Right ventricle myocardium superior (tissue), 1 donor: Measurements from ENCODE around the gene RAB40B. TPM values are rescaled to one million over a fixed set of nuclear protein-coding genes. Genes with fewer than 3 reads are reported as not detected.

Experiments
- ATAC-seq: fragments of 200-7000 bp; cut with Tn5 transposase; one replicate; pipeline ENCODE4 v1.9.1; 2020; ENCODE audit warnings: mild to moderate bottlenecking; ENCODE audit not compliant: poor library complexity
- DNase-seq: peaks from one replicate; pipeline ENCODE4 v3.0.0-alpha.2; 2020
- intact Hi-C: fragments of 100-400 bp; cut with DNase I; formaldehyde crosslinking; loops from one replicate; pipeline ENCODE4 v1.11.2; 2022
- total RNA-seq: library from RNA; stranded (reverse); fragmentation: NEBNext Ultra II Directional; extraction: Animal tissue kit (Norgen Biotek cat#: 25700); gene quantifications from one replicate; pipeline ENCODE4 v1.2.1, GENCODE V29; 2021
- donor health status: DM: no; HTN: yes; CAD: no; lungs with severe emphysema.

The RAB40B gene
- total RNA-seq, 1 donor from 2014 or later: 20.7 TPM

DNA sequence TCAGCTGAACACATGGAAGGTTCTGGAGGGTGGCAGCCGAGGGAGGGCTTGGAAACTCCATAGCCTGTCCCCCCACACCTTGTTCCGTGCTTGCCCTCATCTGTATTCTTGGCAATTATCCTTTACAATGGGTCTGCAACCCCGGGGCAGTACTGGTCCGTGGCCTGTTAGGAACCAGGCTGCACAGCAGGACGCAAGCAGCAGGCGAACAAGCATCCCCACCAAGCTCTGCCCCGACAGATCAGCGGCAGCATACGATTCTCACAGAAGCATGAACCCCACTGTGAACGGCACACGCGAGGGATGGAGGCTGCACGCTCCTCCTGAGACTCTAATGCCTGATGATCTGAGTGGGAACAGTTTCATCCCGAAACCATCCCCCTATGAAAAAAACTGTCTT lies 56.5 kb downstream of the RAB40B start:
- intact Hi-C loops: no loop called here
- ATAC-seq (no peak), DNase-seq (no peak)

DNA sequence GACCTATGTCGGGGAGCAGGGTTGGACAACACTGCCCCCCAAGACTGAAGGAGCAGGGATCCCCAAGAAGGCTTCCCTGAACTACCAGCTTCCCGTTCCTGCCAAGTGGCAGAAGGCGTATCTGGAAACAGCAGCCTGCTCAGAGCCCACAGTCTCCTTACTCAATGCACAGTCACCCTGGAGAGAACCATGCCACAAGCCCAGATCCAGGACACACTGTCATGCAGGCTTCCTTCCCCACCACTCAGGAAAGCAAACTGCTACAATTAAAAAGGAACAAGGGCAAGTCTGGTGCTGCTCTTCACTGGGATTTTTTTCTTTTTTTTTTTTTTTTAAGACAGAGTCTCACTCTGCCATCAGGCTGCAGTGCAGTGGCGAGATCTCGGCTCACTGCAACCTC lies 58.5 kb downstream of the RAB40B start:
- ATAC-seq (no peak), DNase-seq (no peak)
- intact Hi-C loops: no loop called here

DNA sequence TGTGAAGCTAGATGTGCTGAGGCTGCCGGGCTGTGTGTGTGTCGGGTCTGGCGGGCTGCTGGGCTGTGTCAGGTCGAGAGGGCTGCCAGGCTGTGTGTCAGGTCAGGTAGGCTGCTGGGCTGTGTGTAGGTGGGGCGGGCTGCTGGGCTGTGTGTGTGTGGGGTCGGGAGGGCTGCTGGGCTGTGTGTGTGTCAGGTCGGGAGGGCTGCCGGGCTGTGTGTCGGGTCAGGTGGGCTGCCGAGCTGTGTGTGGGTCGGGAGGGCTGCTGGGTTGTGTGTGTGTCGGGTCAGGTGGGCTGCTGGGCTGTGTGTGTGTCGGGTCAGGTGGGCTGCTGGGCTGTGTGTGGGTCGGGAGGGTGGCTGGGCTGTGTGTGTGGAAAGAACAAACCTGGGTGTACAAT lies 58.9 kb downstream of the RAB40B start:
- DNase-seq (no peak), ATAC-seq (no peak)
- intact Hi-C loops: no loop called here

DNA sequence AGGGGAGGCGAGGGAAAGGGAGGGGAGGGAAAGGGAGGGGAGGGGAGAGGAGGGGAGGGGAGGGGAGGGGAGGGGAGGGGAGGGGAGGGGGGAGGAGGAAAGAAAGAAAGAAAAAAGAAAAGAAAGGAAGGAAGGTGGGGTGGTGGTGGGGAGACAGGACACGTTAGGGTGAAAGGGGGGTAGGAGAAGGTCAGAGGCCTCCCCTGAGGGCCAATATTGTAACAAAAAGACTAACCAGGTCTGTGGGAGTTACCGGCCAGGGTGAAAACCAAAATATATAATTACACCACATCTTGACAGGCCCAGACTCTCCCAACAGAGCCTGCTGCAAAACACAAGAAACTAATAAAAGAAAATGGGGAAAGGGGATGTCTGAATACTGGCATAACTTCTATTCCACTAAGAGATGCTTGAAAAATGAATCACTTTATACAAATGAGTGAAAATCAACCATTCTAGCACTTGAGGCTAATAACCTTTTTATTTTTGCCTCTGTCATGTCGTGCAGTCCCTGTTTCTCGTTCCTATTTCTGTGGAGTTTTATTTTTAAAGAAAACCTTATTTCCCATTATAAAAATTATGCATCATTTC lies 60.2 kb downstream of the RAB40B start:
- ATAC-seq (no peak), DNase-seq (no peak)
- intact Hi-C loops: no loop called here

DNA sequence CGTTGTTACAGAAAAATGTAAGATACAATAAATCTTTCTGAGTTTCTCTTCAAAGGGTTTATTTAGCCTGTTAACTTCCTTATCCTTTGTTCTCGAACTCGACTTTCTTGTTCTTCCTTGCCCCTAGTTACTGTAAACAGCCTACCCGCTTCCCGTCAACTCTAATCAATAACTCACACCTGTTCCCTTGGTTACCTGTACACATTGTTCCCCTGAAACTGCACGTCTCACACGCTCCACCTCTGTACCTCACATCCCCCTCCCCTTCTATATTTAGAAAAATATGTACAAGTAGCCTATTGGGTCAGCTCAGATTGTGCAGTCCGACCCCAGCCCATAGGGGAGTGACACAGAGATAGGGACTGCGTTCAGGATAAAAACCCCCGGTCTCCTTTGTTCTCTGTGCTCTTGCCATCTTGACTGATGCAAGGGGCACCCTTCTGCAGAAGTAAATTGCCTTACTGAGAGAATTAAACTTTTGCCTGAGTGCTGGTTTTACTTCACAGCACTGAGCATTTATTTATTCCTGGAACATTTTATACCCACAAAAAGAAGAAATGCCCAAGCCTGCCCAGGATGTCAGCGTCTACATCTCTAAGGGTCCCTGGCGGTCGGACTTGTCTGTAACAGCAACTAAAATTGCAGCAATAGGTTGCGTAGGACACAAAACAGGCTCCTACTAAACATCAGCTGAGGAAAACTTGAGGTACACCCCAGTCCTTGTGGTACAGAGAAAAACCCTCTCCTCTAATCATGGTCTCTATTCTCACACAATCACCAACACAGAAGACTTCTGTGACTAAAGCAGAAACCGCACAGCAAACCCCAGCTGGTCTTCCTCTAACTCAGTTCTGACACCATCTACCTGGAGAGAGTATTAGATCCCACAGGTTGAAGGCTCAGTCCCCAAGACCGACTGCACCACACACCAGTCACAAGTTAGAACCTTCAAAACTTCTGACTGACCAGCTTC lies 61.6 kb downstream of the RAB40B start:
- DNase-seq: peak; percentile 8
- intact Hi-C loops: no loop called here
- no peak for ATAC-seq

DNA sequence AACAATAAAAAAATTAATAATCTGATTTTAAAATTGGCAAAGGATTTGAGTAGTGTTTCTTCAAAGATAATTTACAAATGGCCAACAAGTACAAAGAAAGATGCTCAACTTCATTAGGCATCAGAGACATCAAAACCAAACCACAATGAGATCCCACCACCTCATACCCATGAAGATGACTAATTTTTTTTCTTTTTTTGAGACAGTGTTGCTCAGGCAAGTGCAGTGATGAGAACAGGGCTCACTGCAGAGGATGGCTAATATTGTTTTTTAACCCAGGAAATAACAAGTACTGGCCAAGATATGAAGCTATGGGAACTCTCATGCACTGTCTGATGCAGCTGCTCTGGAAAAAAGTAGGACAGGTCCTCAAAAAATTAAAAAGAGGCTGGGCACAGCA lies 65.2 kb downstream of the RAB40B start:
- ATAC-seq: no peak
- intact Hi-C loops: no loop called here
- no peak for DNase-seq

DNA sequence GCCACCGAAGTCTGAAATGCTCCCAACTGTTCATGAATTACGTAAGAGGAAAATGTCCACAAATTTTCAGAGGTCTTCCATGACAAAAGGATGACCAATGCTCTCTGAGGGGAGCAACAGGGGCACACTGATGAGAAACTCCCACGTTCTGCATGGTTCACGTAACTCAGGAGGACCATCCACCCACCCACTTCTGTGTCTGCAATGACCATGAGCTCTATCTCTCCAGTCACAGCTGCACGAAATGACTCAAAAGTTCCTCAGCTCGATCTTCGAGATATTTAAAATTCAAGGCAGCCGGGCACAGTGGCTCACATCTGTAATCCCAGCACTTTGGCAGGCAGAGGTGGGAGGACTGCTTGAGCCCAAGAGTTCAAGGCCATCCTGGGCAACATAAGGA lies 66.0 kb downstream of the RAB40B start:
- intact Hi-C loops: no loop called here
- no peak for DNase-seq
- ATAC-seq: no peak

DNA sequence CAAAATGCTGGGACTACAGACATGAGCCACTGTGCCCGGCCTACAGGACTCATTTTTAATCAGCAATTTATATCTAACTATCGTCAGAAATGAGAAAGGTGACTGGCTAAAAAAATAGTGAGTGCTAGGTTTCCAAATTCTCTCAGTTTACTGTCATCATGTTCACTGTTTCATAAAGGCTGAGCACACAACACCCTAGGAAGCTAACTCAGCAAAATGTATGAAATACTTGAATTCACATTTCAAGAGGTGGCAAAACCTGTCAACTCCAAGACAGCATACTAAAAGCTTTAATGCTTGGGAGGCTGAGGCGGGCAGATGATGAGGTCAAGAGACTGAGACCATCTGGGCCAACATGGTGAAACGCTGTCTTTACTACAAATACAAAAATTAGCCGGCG lies 67.0 kb downstream of the RAB40B start:
- intact Hi-C loops: no loop called here
- ATAC-seq: no peak
- DNase-seq: no peak

DNA sequence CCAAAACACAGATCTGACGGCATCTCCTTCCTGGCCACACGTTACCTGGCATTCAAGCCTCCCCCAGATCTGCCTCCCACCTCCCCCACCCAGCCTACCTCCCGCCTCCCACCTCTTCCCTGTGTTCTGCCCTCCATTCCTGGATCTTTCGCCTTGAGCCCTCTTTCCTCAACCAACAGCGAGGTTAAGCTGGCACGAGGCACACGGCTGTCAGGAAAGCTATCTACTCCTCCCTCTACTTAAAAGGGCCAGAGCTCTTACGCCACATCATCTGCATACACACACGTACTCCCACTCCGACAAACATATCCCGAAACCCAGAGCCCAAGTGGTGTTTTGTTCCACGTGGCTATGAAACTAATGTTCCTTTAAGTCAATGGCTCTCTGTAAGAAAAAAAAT lies 68.3 kb downstream of the RAB40B start:
- ATAC-seq: no peak

DNA sequence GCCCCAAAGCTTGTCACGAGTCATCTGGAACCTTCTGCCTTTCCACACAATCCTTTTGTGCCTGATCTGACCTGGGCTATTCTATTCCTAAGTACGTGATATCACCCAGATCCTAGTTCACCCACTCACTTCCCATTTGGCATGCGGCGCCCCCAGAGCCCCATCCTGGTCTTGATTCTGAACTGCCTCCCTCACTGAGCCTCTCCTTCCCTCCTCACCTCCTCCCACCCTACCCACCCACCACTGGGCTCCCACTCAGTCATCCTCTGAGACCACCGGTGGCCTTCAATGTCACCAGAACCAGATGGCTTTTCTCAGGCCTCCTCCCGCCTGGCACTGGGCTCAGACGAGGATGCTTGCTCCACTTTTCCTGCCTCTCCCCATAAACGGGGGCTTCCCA lies 68.8 kb downstream of the RAB40B start:
- intact Hi-C loops: no loop called here
- no peak for ATAC-seq
- no peak for DNase-seq

More for the DNA sequence above, 68.3 kb downstream of the RAB40B start:
- intact Hi-C loops: no loop called here
- DNase-seq: no peak

DNA sequence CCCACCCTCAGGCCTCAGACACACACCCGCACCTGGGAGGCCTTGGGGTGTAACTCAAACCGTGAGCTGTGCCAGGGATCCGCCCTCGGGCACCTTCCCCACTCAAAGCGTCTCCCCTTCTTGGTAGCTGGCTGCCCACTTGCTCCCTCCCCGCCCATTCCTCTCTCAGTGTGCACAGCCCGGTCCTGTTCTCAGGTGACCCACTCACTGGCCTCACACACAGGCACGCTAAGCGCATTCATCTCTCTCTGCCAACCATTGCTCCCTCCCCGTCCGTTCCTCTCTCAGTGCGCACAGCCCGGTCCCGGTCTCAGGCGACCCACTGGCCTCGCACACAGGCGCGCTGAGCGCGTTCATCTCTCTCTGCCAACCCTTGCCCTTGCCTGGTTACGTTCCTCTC lies 71.1 kb downstream of the RAB40B start:
- no peak for ATAC-seq
- no peak for DNase-seq
- intact Hi-C loops: no loop called here

DNA sequence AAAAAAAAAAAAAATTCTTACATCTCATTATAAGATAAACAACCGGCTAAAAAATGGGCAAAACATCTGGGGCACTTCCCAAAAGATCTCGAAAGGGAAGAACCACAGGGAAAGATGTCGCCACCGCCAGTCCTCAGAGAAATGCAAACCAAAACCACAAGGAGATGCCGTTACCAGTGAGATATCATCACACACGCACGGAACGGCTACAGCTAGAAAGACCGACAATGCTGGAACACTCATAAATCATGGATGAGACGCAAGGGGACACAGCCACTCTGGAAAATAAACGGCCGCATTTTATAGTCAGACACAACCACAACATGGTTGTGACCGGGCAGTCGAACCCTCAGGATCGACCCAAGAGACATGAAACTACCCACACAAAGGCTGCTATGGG lies 74.8 kb downstream of the RAB40B start:
- no peak for DNase-seq
- ATAC-seq: no peak
- intact Hi-C loops: no loop called here

DNA sequence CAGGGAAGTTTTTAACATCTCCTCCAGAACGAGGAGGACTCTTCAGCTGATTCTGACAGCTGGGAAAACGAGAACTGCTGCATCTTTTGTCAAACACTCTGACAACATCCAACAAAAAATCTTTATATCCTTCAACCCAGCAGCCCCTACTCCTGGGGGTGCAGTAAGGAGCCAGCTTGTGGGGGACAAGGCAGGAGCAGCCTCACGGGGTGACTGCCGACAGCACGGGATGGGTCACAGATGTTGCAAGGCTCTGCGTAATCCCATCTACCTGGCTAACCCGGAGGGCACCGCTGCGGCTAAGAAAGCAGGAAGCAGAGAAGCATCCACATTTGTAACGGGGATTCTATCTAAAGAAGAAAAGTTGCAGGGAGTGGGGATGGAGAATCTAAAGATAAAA lies 78.9 kb downstream of the RAB40B start:
- DNase-seq: no peak
- ATAC-seq: no peak
- intact Hi-C loops: no loop called here

DNA sequence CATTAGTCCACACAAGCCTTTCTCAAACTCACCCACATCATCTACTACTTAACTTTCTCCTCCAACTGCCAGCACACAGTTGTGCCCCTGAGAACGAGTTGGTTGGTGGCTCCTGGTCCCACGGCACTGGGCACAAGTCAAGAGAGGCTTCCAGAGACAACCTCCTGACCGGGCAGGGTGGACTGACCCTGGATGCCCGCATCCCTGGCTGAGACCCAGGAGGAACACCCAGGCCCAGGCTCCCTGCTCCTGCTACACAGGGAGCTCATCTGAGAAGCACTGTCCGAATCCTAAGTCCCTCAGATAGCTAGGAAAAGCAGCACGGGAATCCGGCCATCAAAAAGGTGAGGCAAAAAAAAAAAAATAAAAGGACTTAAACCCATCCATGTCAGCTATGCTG lies 79.3 kb downstream of the RAB40B start:
- intact Hi-C loops: no loop called here
- no peak for ATAC-seq
- DNase-seq: no peak

DNA sequence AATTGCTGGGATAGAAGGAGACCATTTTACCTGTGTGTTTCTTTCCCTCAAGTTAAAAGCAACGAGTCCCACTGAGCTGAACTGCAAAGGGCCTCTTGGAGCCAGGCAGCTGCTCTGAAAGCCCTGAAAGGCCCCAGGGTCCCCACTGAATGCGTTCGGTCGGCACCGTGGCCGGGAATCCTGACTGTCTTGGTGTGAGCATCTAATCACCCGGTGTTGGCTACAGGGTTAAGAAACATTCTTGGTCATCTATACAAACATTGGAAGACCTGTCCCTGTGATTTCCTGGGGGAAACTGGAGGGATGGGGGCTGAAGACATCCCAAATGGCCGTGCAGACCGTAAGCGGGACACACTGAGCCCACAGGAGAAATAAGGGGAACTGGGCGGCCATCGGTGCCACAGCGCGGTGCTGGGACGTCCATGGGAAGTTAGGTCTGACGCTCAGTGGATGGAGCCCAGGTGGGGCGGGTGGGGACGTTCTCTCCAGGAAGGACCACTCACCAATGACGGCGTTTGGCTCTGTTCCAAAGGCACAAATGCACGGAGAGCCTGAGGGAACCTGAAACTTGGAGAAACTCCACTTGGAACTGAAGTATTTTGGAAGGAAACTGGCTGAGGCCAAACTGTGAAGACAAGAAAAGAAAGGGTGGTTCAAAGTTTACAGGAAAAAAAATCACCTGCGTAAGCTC lies 82.3 kb downstream of the RAB40B start:
- DNase-seq: no peak
- intact Hi-C loops: no loop called here
- no peak for ATAC-seq

DNA sequence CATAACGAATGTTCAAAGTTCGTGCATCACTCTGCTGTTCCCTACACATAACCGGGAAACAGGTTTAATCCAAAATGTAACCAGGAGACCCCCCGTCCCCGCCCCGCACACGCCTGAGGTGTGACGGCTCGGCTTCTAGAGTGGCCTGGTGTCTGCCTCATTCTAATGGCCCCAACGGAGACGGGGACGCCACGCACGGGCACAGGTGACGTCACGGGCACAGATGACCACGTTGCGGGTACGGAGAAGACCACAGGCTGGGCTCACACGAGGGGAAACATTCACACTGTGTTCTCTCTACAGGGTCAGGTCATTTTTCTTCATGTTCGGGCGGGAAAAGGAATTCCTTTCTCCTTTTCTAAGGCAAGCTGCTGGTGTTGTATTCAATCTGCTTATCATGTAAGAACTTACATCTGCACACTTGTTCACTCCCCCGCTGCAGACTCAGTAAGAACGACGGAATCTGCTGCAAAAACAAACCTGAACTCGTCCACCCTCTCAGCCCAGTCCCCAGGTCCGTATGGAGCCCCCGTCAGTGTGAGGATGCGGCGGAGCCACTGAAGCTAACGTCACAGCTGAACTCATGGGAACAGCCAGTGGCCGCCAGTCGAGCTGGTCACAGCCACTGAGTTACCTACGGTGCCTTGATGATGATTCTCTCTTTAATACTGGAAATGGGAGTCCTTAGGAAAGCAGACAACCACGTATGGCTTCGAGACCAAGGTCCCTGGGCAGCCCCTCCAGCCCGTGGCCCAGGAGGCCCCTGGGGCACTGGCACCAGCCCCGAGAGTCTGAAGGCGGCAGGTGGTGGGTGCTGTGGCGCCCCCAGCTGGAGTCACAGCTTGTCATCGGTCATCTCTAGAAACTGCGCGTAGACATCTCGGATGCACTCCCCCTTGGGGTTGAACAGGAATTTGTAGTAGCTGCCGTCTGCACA lies 83.1 kb downstream of the RAB40B start:
- no peak for DNase-seq
- intact Hi-C loops: no loop called here
- no peak for ATAC-seq

DNA sequence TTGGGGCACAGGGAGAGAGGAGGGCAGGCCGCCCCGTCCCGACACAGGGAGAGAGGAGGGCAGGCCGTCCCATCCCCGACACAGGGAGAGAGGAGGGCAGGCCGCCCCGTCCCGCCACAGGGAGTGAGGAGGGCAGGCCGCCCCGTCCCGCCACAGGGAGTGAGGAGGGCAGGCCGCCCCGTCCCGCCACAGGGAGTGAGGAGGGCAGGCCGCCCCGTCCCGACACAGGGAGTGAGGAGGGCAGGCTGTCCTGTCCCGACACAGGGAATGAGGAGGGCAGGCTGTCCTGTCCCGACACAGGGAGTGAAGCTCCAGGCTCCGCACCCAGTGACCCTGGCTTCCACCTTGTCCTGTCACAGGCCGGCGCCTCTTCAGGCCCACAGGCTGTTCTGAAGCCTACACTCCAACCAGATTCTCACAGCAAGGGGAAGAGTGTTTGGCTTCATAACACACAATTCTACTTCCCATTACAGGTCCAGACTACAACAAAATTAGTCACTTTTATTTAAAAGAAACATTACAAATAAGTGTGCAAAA lies 84.3 kb downstream of the RAB40B start:
- no peak for ATAC-seq
- intact Hi-C loops: no loop called here
- DNase-seq: no peak

DNA sequence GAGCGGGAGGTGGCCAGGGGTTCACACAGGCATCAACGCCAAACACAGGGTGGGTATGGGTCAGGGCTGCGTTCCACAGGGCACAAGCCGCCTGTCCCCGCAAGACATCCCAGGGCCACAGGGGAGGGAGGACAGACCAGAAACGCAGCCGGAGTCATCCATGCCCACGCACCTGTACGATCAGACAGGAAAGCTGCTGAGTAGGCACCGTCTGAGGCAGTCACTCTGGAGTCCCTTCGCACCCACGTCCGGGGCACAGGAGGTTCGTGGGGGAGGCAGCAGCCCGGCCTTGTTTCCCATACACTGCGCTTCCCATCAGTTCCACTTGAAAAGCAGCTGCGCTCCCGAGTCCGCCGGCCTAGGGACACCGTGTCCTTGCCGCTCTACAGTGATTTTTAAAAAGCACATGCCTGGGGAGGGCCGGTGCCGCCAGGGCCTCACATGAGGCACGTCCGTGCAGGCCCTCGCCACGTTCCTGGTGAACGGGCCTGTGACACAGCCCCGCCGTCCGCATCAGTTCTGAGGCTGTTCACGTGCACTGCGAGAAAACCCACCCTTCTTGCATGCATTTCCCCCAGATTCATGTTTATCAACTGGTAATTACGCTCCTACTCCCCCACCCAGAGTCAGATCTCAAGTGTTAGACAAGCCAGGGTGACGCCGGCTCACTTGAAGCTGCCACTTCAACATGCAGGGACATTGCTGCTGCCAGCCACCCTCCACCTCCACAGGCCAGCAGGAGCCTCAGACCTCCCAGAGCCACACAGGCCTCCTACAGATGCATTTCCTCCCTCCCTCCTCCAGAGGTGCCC lies 85.0 kb downstream of the RAB40B start:
- peak; percentile 61 for DNase-seq
- intact Hi-C loops: no loop called here
- ATAC-seq: peak; percentile 83
